ENCODE measurements around the gene ATP9A. TPM values are rescaled to one million over a fixed set of nuclear protein-coding genes. Genes with fewer than 3 reads are reported as not detected.

ATP9A gene
- total RNA-seq, 1 experiment from 2014 or later: 16.8 TPM

GRCh38 chr20:51668947-51669346, 99.2 kb downstream of the ATP9A start:
- intact Hi-C loops (cut with micrococcal nuclease): no loop called here
- ChIA-PET CTCF (no interaction called here), RAD21 (ENCODE audit: low non-redundant PET in 1 of 2, low total read pairs in 2 of 2, uncharacterized antibody in 2 of 2, unreplicated experiment in 2 of 2) (no interaction called here), POLR2A (no interaction called here)
- no peak overlapping the region for H3K27ac ChIP-seq (ENCODE audit: low read depth, low read length)
- no peak overlapping the region for H3K4me3 ChIP-seq (replicated peaks in 1 of 2; ENCODE audit: low read depth in 1 of 2, low read length in 2 of 2)
- H3K4me2 ChIP-seq (ENCODE audit: low read length): no peak overlapping the region
- H3K36me3 ChIP-seq (ENCODE audit: control insufficient read depth in 1 of 2, insufficient read depth in 2 of 2, low read length in 2 of 2): no peaks in the 10 kb centered on the region
- no peaks in the 10 kb centered on the region for H3K27me3 ChIP-seq (ENCODE audit: insufficient read depth, low read length)
- no peaks in the 10 kb centered on the region for H3K9me3 ChIP-seq (ENCODE audit: control insufficient read depth in 1 of 2, insufficient read depth in 1 of 2, low read depth in 1 of 2, low read length in 2 of 2)
- DNase-seq (ENCODE audit: low read depth, low spot score) (no peak), ATAC-seq (no peak)
- no peaks in the 10 kb centered on the region for H4K20me1 ChIP-seq (ENCODE audit: insufficient read depth)
- peaks cover 0 to 3% of the 10 kb centered on the region in 2 experiments; a peak in 2 of 4 replicates for H3K4me1 ChIP-seq (ENCODE audit: control insufficient read depth in 1 of 2, insufficient read depth in 2 of 2, low read length in 2 of 2)
- TF ChIP-seq, protein P1, sequence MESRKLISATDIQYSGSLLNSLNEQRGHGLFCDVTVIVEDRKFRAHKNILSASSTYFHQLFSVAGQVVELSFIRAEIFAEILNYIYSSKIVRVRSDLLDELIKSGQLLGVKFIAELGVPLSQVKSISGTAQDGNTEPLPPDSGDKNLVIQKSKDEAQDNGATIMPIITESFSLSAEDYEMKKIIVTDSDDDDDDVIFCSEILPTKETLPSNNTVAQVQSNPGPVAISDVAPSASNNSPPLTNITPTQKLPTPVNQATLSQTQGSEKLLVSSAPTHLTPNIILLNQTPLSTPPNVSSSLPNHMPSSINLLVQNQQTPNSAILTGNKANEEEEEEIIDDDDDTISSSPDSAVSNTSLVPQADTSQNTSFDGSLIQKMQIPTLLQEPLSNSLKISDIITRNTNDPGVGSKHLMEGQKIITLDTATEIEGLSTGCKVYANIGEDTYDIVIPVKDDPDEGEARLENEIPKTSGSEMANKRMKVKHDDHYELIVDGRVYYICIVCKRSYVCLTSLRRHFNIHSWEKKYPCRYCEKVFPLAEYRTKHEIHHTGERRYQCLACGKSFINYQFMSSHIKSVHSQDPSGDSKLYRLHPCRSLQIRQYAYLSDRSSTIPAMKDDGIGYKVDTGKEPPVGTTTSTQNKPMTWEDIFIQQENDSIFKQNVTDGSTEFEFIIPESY (IDR thresholded peaks at IDR 0.05; ENCODE audit: extremely low read depth, insufficient replicate concordance, low read length): no peak
- TF ChIP-seq ZNF274 (IDR thresholded peaks at IDR 0.05; ENCODE audit: low read depth, low read length): no peak
- no peak for TF ChIP-seq ELF1 (IDR thresholded peaks at IDR 0.05; ENCODE audit: borderline replicate concordance, low read depth)
- TF ChIP-seq JUND (IDR thresholded peaks at IDR 0.05): no peak
- TF ChIP-seq CTCF (IDR thresholded peaks at IDR 0.05 in 2 of 3, conservative IDR thresholded peaks at IDR 0.05 in 1 of 3; ENCODE audit: borderline replicate concordance in 1 of 3, insufficient read depth in 1 of 3, low read depth in 2 of 3, low read length in 2 of 3): no peak
- TF ChIP-seq YY1 (IDR thresholded peaks at IDR 0.05; ENCODE audit: extremely low read depth, insufficient replicate concordance, low read depth, low read length): no peak
- TF ChIP-seq SRF (IDR thresholded peaks at IDR 0.05; ENCODE audit: low read depth): no peak
- TF ChIP-seq POLR2AphosphoS5 (IDR thresholded peaks at IDR 0.05; ENCODE audit: low read depth, low read length): no peak
- no peak for TF ChIP-seq EZH2phosphoT487 (IDR thresholded peaks at IDR 0.05; ENCODE audit: borderline replicate concordance)
- TF ChIP-seq TCF7L2 (IDR thresholded peaks at IDR 0.05; ENCODE audit: borderline replicate concordance, extremely low read depth, insufficient read depth, insufficient read length): no peak
- TF ChIP-seq FOSL1 (IDR thresholded peaks at IDR 0.05; ENCODE audit: low read depth): no peak
- TF ChIP-seq ZFX (IDR thresholded peaks at IDR 0.05): no peak
- no peak for TF ChIP-seq SIN3A (IDR thresholded peaks at IDR 0.05; ENCODE audit: low read depth)
- TF ChIP-seq CEBPB (IDR thresholded peaks at IDR 0.05; ENCODE audit: low read depth): no peak
- no peak for TF ChIP-seq CBX3 (IDR thresholded peaks at IDR 0.05; ENCODE audit: low read depth)
- TF ChIP-seq ATF3 (IDR thresholded peaks at IDR 0.05): no peak
- no peaks in the 10 kb centered on the region for H3K9me2 ChIP-seq (ENCODE audit: insufficient read depth)
- H3K9ac ChIP-seq (ENCODE audit: low read length): no peak overlapping the region
- H3K79me2 ChIP-seq (ENCODE audit: insufficient read depth, low read length): no peaks in the 10 kb centered on the region
- H2AFZ ChIP-seq (ENCODE audit: low read depth, low read length, poor library complexity, severe bottlenecking): no peak overlapping the region
- BruUV-seq (replicated peaks): no TSS peak

All from HCT116 (cell line).